Thyroid gland (tissue), 4 donors: ENCODE measurements around the gene FGD6.

Experiments used
- POLR2A ChIP-seq, 2 donors: fragments of 450-650 bp; IDR thresholded peaks; one replicate each; pipeline ENCODE4 v1.6.1; 2017; ENCODE audit warnings: antibody characterized with exemption in 2 of 2, mild to moderate bottlenecking in 2 of 2, moderate library complexity in 1 of 2
- TF ChIP-seq, protein P1 (sequence below), 6 experiments: fragments of 200-600 bp in 3 of 6; fragments of 450-650 bp in 3 of 6; sonication (generic) in 3 of 6; IDR thresholded peaks; one replicate each; pipeline ENCODE4 v1.5.1; 2016 to 2019; ENCODE audit warnings: antibody characterized with exemption in 6 of 6, mild to moderate bottlenecking in 2 of 6, inconsistent platforms in 1 of 6, moderate library complexity in 1 of 6

DNA sequence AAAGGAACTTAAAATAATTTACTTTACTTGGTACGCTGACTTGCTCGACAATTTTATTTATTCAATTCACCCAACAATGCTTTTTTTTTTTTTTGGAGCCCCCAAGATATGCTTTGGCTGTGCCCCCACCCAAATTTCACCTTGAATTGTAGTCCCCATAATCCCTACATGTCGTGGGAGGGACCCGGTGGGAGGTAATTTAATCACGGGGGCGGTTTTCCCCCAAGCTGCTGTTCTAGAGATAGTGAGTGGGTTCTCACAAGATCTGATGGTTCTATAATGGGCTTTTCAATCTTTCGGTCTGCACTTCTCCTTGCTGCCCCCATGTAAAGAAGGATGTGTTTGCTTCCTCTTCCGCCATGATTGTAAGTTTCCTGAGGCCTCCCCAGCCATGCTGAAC, 10.4 kb downstream of the FGD6 start:
- TF ChIP-seq, protein P1, sequence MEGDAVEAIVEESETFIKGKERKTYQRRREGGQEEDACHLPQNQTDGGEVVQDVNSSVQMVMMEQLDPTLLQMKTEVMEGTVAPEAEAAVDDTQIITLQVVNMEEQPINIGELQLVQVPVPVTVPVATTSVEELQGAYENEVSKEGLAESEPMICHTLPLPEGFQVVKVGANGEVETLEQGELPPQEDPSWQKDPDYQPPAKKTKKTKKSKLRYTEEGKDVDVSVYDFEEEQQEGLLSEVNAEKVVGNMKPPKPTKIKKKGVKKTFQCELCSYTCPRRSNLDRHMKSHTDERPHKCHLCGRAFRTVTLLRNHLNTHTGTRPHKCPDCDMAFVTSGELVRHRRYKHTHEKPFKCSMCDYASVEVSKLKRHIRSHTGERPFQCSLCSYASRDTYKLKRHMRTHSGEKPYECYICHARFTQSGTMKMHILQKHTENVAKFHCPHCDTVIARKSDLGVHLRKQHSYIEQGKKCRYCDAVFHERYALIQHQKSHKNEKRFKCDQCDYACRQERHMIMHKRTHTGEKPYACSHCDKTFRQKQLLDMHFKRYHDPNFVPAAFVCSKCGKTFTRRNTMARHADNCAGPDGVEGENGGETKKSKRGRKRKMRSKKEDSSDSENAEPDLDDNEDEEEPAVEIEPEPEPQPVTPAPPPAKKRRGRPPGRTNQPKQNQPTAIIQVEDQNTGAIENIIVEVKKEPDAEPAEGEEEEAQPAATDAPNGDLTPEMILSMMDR (IDR thresholded peaks at IDR 0.05) = no peak
- TF ChIP-seq POLR2A (IDR thresholded peaks at IDR 0.05) = no peak
